NOMO-1 treated with dmso at 0.1 percent for 144 hours (cell line): ENCODE data around the gene C6.
"Not testable (repeated sequence)": the region's sequence is repeated elsewhere in the genome, so short reads cannot be mapped to it uniquely, and the experiment has no call there.

ENCODE experiments used
- DNase-seq: peaks from one replicate; lab custom pipeline; 2025; ENCODE audit not compliant: unreplicated experiment; lab: John Stamatoyannopoulos, UW

C6 gene

GRCh38 chr5:41200506-41200905 is 12.8 kb downstream of the C6 start:
- no peak for DNase-seq

GRCh38 chr5:41199660-41200059 is 13.7 kb downstream of the C6 start:
- no peak for DNase-seq

- no peak for DNase-seq
Observed at GRCh38 chr5:41196197-41196596, 17.1 kb downstream of the C6 start.

GRCh38 chr5:41195228-41195627 is 18.1 kb downstream of the C6 start:
- no peak for DNase-seq

GRCh38 chr5:41194339-41194738 is 19.0 kb downstream of the C6 start:
- DNase-seq: no peak

- no peak for DNase-seq
Observed at GRCh38 chr5:41193456-41194205, 19.7 kb downstream of the C6 start.

GRCh38 chr5:41191249-41191648 is 22.1 kb downstream of the C6 start:
- no peak for DNase-seq

GRCh38 chr5:41186143-41186542 is 27.2 kb downstream of the C6 start:
- DNase-seq: no peak

- not testable (repeated sequence) for DNase-seq
Observed at GRCh38 chr5:41183331-41183730, 30.0 kb downstream of the C6 start.

GRCh38 chr5:41182666-41183065 is 30.7 kb downstream of the C6 start:
- no peak for DNase-seq

GRCh38 chr5:41181691-41182564 is 31.4 kb downstream of the C6 start:
- DNase-seq: no peak

GRCh38 chr5:41176952-41177351 is 36.4 kb downstream of the C6 start:
- no peak for DNase-seq

GRCh38 chr5:41172012-41172411 is 41.3 kb downstream of the C6 start:
- DNase-seq: no peak

- DNase-seq: no peak
Observed at GRCh38 chr5:41161271-41161670, 52.1 kb downstream of the C6 start.

- no peak for DNase-seq
Observed at GRCh38 chr5:41157272-41157894, 55.9 kb downstream of the C6 start.

- no peak for DNase-seq
Observed at GRCh38 chr5:41156739-41157138, 56.6 kb downstream of the C6 start.

- DNase-seq: no peak
Observed at GRCh38 chr5:41154491-41154890, 58.8 kb downstream of the C6 start.

GRCh38 chr5:41151564-41151963 is 61.8 kb downstream of the C6 start:
- no peak for DNase-seq

- no peak for DNase-seq
Observed at GRCh38 chr5:41148448-41148847, 64.9 kb downstream of the C6 start.

- no peak for DNase-seq
Observed at GRCh38 chr5:41145306-41145705, 68.0 kb downstream of the C6 start.

GRCh38 chr5:41143131-41143901 is 70.0 kb downstream of the C6 start:
- DNase-seq: no peak
